Right ventricle myocardium superior (tissue), 1 donor: ENCODE measurements around the gene PNP. TPM values are rescaled to one million over a fixed set of nuclear protein-coding genes. Genes with fewer than 3 reads are reported as not detected.
"Not testable (repeated sequence)": the region's sequence is repeated elsewhere in the genome, so short reads cannot be mapped to it uniquely, and the experiment has no call there.

ENCODE experiments used
- ATAC-seq: fragments of 200-7000 bp; cut with Tn5 transposase; one replicate; pipeline ENCODE4 v1.9.1; 2020; ENCODE audit warnings: mild to moderate bottlenecking; ENCODE audit not compliant: poor library complexity
- DNase-seq: peaks from one replicate; pipeline ENCODE4 v3.0.0-alpha.2; 2020
- intact Hi-C: fragments of 100-400 bp; cut with DNase I; formaldehyde crosslinking; loops from one replicate; pipeline ENCODE4 v1.11.2; 2022
- total RNA-seq: library from RNA; stranded (reverse); fragmentation: NEBNext Ultra II Directional; extraction: Animal tissue kit (Norgen Biotek cat#: 25700); gene quantifications from one replicate; pipeline ENCODE4 v1.2.1, GENCODE V29; 2021
- donor health status: DM: no; HTN: yes; CAD: no; lungs with severe emphysema.

Gene PNP
- total RNA-seq, 1 donor from 2014 or later = 6.2 TPM

GRCh38 chr14:20452831-20453230 lies 16.4 kb upstream of the PNP start:
- not testable (repeated sequence) for DNase-seq, ATAC-seq
- intact Hi-C loops = loop anchor here (10.0 kb wide), 1 partner anchor 108 kb away; the partner anchor contains the start of gene PARP2

- intact Hi-C loops = loop anchor here (5.0 to 10.0 kb wide), 2 partner anchors 37 to 110 kb away; partner anchors contain the start of gene PARP2
- ATAC-seq (peak; percentile 96), DNase-seq (peak; percentile 99)
Observed at GRCh38 chr14:20454516-20455354, 14.5 kb upstream of the PNP start, which contains the start of the genes APEX1 and OSGEP. Gene APEX1 (plus strand): TSS chr14:20455226. CDS start chr14:20455646, 420 bp downstream. Gene OSGEP (minus strand): TSS chr14:20454812. CDS start chr14:20454683, 129 bp downstream.

GRCh38 chr14:20455355-20456300 lies 13.6 kb upstream of the PNP start:
- intact Hi-C loops = loop anchor here (5.0 to 10.0 kb wide), 2 partner anchors 38 to 111 kb away; partner anchors contain the start of gene PARP2
- ATAC-seq (peak; percentile 55), DNase-seq (peak; percentile 58)

- intact Hi-C loops = loop anchor here (5.0 to 10.0 kb wide), 2 partner anchors 40 to 112 kb away; partner anchors contain the start of gene PARP2
- no peak for DNase-seq
- no peak for ATAC-seq
Observed at GRCh38 chr14:20456971-20457370, 12.2 kb upstream of the PNP start.

GRCh38 chr14:20458031-20458789 lies 11.0 kb upstream of the PNP start:
- ATAC-seq = no peak
- intact Hi-C loops = loop anchor here (5.0 to 10.0 kb wide), 2 partner anchors 41 to 113 kb away; partner anchors contain the start of gene PARP2
- no peak for DNase-seq

- DNase-seq (no peak), ATAC-seq (no peak)
- intact Hi-C loops = no loop called here
Observed at GRCh38 chr14:20460458-20461224, 8.6 kb upstream of the PNP start.

GRCh38 chr14:20461225-20462141 lies 7.7 kb upstream of the PNP start, which contains the start of gene PIP4P1:
Gene PIP4P1 (minus strand): TSS chr14:20461434. CDS start chr14:20461325, 109 bp downstream.
- intact Hi-C loops = no loop called here
- peak; percentile 99 for DNase-seq
- peak; percentile 98 for ATAC-seq

- intact Hi-C loops = no loop called here
- peak; percentile 46 for DNase-seq
- ATAC-seq = no peak
Observed at GRCh38 chr14:20468764-20469241, 403 bp upstream of the PNP start.

- no peak for DNase-seq
- intact Hi-C loops = no loop called here
- peak; percentile 52 for ATAC-seq
Observed at GRCh38 chr14:20469890-20470602, 840 bp downstream of the PNP start.

- intact Hi-C loops = no loop called here
- ATAC-seq (no peak), DNase-seq (no peak)
Observed at GRCh38 chr14:20470603-20470901, 1.3 kb downstream of the PNP start.

GRCh38 chr14:20472536-20473169 lies 3.4 kb downstream of the PNP start:
- intact Hi-C loops = no loop called here

GRCh38 chr14:20476776-20477175 lies 7.6 kb downstream of the PNP start:
- DNase-seq = no peak
- intact Hi-C loops = no loop called here
- ATAC-seq = no peak

More at GRCh38 chr14:20472536-20473169, 3.4 kb downstream of the PNP start:
- ATAC-seq = no peak
- DNase-seq = no peak

- ATAC-seq (peak; percentile 88), DNase-seq (peak; percentile 73)
- intact Hi-C loops = no loop called here
Observed at GRCh38 chr14:20477211-20477876, 8.1 kb downstream of the PNP start.

- intact Hi-C loops = no loop called here
- ATAC-seq = no peak
- no peak for DNase-seq
Observed at GRCh38 chr14:20478894-20479293, 9.7 kb downstream of the PNP start.

- no peak for DNase-seq
- intact Hi-C loops = no loop called here
Observed at GRCh38 chr14:20482382-20482781, 13.2 kb downstream of the PNP start.

More at GRCh38 chr14:20482382-20482781, 13.2 kb downstream of the PNP start:
- no peak for ATAC-seq
